Breast epithelium (tissue), 4 donors: ENCODE results near the gene DDX56. TPM values are rescaled to one million over a fixed set of nuclear protein-coding genes. Genes with fewer than 3 reads are reported as not detected.

Experiments used
- DNase-seq, 2 donors: peaks; one replicate each; pipeline ENCODE4 v3.0.0-alpha.2; 2019; ENCODE audit warnings: low spot score in 2 of 2
- H3K27ac ChIP-seq, 2 donors: fragments of 200-600 bp; sonication (generic) in 1 of 2; one replicate each; pipeline ENCODE4 v1.5.1; 2016 to 2019; ENCODE audit warnings: mild to moderate bottlenecking in 1 of 2
- H3K27me3 ChIP-seq, 2 donors: fragments of 200-600 bp; sonication (generic) in 1 of 2; one replicate each; pipeline versions ENCODE4 v1.5.1 to v1.6.0; 2017 to 2019; ENCODE audit warnings: control low read depth in 1 of 2, mild to moderate bottlenecking in 1 of 2
- H3K36me3 ChIP-seq: fragments of 200-600 bp; one replicate; pipeline ENCODE4 v1.5.1; 2019
- H3K4me1 ChIP-seq, 2 donors: fragments of 200-600 bp; sonication (generic); one replicate each; pipeline ENCODE4 v1.5.1; 2016 to 2019; ENCODE audit warnings: control low read depth in 1 of 2
- H3K4me3 ChIP-seq, 3 donors: fragments of 200-600 bp; sonication (generic); 1 replicate in 2 of 3; 2 replicates in 1 of 3; pipeline ENCODE4 v1.5.1; 2016 to 2019; ENCODE audit warnings: mild to moderate bottlenecking in 3 of 3, moderate library complexity in 2 of 3
- H3K9me3 ChIP-seq, 2 donors: fragments of 200-600 bp; sonication (generic) in 1 of 2; one replicate each; pipeline ENCODE4 v1.5.1; 2016 to 2019; ENCODE audit warnings: control low read depth in 1 of 2
- POLR2A ChIP-seq: fragments of 450-650 bp; IDR thresholded peaks from one replicate; pipeline ENCODE4 v1.6.1; 2016; ENCODE audit warnings: antibody characterized with exemption, mild to moderate bottlenecking, moderate library complexity
- POLR2AphosphoS5 ChIP-seq, 3 donors: sonication (generic); formaldehyde crosslinking; IDR thresholded peaks; one replicate each; pipeline ENCODE4 v1.6.1; 2017; ENCODE audit warnings: antibody characterized with exemption in 3 of 3
- intact Hi-C: fragments of 100-400 bp; cut with DNase I; formaldehyde crosslinking; loops from one replicate; pipeline ENCODE4 v1.15.1; 2023; ENCODE audit warnings: low total_unique reads
- total RNA-seq, 3 donors: library from RNA; depleted of rRNA; stranded (reverse); fragments of >200 nt; gene quantifications; one replicate each; pipeline ENCODE4 v1.1.0, GENCODE V29; 2016
- TF ChIP-seq, protein P1 (sequence below), 3 donors: fragments of 450-650 bp; IDR thresholded peaks; one replicate each; pipeline ENCODE4 v1.5.1; 2016 to 2017; ENCODE audit warnings: antibody characterized with exemption in 3 of 3, mild to moderate bottlenecking in 3 of 3, moderate library complexity in 3 of 3

DDX56 gene
- total RNA-seq, 3 donors from 2014 or later: 48.6 to 61.9 (median 61.8) TPM

DNA sequence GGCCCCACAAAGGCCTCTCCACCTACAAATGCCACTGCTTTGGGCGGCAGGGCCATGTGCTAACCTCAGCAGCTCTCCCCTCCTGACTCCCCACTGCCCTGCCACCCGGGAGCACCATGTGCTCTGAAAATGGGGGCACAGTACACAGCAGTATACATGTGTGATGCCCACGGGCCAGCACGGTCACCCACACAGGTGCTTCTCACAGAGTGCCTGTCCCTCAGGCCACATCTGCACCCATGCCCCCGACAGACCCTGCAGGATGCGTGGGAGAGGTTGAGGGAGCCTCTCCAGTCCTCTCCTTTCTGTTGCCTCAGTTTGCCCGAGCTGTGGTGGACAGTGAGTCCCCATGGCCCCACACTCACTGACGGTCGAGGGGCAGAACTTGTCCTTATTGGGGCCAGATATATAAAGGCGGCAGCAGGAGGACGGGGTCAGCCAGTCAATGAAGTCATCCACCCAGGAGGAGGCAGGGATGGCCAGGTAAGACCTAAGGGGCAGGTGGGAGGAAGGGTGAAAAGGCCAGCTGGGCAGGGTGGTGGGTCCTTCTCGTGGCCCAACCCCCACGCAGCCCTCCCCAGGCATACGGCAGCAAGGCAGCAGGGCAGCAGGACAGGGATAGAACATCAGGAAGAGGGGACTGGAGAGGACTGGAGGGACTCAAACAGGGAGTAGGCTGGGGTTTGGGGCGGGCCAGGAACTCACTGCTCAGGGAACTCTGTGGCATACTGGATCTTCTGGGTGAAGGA lies 52.2 kb downstream of the DDX56 start:
- intact Hi-C loops: no loop called here
- Histone ChIP-seq H3K4me3 (no peak overlapping the region), H3K27me3 (no peaks in the 10 kb centered on the region), H3K36me3 (no peaks in the 10 kb centered on the region), H3K9me3 (peaks cover 15 to 18% of the 10 kb centered on the region in 2 donors), H3K4me1 (no peaks in the 10 kb centered on the region), H3K27ac (no peak overlapping the region)
- no peak for DNase-seq
- no peak for TF ChIP-seq POLR2A
- no peak for TF ChIP-seq POLR2AphosphoS5 (IDR thresholded peaks at IDR 0.05)
- TF ChIP-seq, protein P1, sequence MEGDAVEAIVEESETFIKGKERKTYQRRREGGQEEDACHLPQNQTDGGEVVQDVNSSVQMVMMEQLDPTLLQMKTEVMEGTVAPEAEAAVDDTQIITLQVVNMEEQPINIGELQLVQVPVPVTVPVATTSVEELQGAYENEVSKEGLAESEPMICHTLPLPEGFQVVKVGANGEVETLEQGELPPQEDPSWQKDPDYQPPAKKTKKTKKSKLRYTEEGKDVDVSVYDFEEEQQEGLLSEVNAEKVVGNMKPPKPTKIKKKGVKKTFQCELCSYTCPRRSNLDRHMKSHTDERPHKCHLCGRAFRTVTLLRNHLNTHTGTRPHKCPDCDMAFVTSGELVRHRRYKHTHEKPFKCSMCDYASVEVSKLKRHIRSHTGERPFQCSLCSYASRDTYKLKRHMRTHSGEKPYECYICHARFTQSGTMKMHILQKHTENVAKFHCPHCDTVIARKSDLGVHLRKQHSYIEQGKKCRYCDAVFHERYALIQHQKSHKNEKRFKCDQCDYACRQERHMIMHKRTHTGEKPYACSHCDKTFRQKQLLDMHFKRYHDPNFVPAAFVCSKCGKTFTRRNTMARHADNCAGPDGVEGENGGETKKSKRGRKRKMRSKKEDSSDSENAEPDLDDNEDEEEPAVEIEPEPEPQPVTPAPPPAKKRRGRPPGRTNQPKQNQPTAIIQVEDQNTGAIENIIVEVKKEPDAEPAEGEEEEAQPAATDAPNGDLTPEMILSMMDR (IDR thresholded peaks at IDR 0.05): no peak

DNA sequence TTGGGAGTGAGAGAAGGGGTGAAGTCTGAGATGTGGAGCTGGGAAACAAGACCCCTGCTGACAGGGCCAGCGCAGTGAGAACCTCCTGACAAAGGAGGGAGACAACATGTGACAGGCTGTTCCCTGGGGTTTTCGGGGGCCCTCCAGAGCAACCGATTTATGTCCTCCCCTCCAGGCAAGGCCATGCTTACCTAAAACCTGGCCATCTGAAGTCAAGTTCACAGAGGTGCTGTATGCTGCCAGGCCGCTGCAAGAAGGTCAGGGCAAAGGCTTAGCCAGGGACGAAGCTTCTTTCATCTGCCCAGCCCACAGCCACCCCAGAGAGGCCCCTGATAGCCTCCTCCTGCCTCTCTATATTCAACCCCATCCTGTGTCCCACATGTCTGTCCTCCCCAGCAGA lies 53.1 kb downstream of the DDX56 start:
- Histone ChIP-seq H3K27me3 (no peaks in the 10 kb centered on the region), H3K36me3 (no peaks in the 10 kb centered on the region), H3K4me3 (no peak overlapping the region), H3K27ac (no peak overlapping the region), H3K4me1 (no peaks in the 10 kb centered on the region), H3K9me3 (peaks cover 5 to 10% of the 10 kb centered on the region in 2 donors)
- DNase-seq: no peak
- TF ChIP-seq, protein P1 (IDR thresholded peaks at IDR 0.05): no peak
- TF ChIP-seq POLR2A (no peak), POLR2AphosphoS5 (IDR thresholded peaks at IDR 0.05) (no peak)
- intact Hi-C loops: no loop called here

DNA sequence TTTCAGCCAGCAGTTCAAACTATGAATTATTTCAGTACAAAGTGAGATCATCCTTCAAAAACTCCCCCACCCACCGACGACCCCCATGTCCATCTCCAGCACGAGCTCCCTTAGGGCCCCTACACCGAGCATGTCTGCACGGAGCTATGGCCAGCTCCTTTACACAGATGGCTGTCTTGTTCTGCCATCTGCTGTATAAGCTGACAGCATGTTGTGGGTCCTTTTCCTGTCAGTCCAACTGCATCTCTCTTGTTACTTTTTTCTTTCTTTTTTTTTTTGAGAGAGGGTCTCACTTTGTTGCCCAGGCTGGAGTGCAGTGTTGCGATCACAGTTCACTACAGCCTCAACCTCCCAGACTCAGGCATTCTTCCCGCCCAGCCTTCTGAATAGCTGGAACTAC lies 54.2 kb downstream of the DDX56 start:
- Histone ChIP-seq H3K27ac (no peak overlapping the region), H3K36me3 (no peaks in the 10 kb centered on the region), H3K27me3 (no peaks in the 10 kb centered on the region), H3K9me3 (peaks cover 0 to 9% of the 10 kb centered on the region in 2 donors), H3K4me1 (no peaks in the 10 kb centered on the region), H3K4me3 (no peak overlapping the region)
- intact Hi-C loops: no loop called here
- no peak for DNase-seq
- TF ChIP-seq POLR2AphosphoS5 (IDR thresholded peaks at IDR 0.05) (no peak), POLR2A (no peak)
- TF ChIP-seq, protein P1 (IDR thresholded peaks at IDR 0.05): no peak

DNA sequence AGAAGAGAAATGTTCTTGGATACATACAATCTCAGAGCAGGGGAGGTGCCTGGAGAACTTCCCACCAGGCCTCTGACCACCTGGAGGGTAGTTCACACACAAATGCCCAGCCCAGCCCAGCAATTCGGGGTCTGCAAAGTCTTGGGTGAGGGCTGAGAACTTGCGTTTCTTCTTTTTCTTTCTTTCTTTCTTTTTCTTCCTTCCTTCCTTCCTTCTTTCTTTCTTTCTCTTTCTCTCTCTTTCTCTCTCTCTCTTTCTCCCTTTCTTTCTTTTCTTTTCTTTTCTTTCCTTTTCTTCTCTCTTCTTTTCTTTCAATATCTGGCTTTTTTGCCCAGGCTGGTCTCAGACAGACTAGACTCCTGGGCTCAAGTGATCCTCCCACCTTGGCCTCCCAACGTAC lies 54.9 kb downstream of the DDX56 start:
- Histone ChIP-seq H3K4me1 (no peaks in the 10 kb centered on the region), H3K9me3 (peaks cover 0 to under 1% of the 10 kb centered on the region in 2 donors), H3K27me3 (no peaks in the 10 kb centered on the region), H3K27ac (no peak overlapping the region), H3K4me3 (no peak overlapping the region), H3K36me3 (no peaks in the 10 kb centered on the region)
- DNase-seq: no peak
- intact Hi-C loops: no loop called here
- TF ChIP-seq POLR2A (no peak), POLR2AphosphoS5 (IDR thresholded peaks at IDR 0.05) (no peak)
- TF ChIP-seq, protein P1 (IDR thresholded peaks at IDR 0.05): no peak

DNA sequence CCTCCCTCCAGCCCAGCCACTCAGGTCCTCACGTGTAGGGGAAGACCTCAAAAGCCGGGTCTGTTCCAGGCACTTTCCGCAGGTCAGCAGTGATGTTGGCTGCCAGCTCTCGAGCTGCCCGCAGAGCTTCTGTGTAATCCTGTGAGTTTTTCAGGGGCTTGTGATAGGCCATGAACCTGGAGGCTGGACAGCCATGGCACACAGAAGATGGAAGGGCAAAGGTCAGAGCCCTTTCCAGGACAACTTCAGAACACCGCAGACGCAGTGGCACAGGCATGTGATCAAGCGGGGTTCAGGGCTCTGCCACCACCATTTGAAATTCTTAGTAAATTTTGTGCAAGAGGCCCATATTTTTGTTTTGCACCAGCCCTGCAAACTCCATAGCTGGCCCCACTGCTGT lies 56.5 kb downstream of the DDX56 start:
- H3K9me3 ChIP-seq: no peaks in the 10 kb centered on the region
- H3K36me3 ChIP-seq: no peaks in the 10 kb centered on the region
- H3K4me3 ChIP-seq: no peak overlapping the region
- intact Hi-C loops: no loop called here
- H3K4me1 ChIP-seq: no peaks in the 10 kb centered on the region
- H3K27ac ChIP-seq: no peak overlapping the region
- no peaks in the 10 kb centered on the region for H3K27me3 ChIP-seq
- TF ChIP-seq, protein P1 (IDR thresholded peaks at IDR 0.05): no peak
- TF ChIP-seq POLR2AphosphoS5 (IDR thresholded peaks at IDR 0.05): no peak
- TF ChIP-seq POLR2A: no peak
- DNase-seq: no peak
